ENCODE results near the gene NUDT17.
A peak's percentile ranks its signal among the peaks of the same experiment; 100 is the strongest.

Gene NUDT17

DNA sequence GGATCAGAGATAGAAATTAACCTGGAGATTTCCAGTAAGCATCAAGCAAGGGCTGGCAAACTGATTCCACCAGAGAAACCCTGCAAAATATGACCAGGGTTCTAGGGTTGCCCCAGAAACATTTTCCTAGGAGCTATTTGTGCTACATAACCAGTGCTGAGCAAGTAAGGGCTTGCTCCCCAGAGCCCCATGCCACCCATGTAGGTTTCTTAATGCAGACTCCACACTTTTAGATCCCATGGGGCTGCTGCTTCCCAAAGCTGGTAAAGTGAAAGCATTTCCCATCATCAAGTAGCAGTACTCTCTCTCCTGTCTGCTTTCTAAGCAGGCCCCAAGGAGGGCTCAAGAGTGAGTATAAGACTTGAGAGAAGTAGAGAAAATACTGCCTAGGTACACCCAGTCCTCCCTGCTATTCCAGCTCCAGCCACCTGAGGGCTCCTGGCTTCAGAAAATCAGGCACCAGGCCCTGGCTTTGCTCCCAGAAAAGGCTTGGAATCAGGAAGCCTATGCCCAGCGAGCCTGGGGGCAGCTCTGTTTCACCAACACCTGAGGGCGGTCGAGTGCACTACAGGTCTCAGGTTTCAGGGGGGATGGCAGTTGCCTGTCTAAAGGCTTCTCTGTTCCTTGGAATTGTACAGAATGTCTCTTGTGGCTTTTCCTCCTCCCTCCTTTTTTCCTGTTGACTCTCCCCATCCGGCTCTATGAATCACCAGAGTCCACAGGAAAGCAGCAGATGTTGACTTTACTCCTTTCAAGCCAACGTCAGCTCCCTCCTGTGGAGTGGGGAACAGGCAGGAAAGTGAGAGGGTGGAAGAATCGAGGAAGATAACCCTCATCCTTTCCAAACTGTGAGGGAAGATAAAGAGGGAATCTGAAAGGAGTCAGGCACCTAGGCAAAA, 46.4 kb downstream of the NUDT17 start:
- peak; percentile 96 for DNase-seq

DNA sequence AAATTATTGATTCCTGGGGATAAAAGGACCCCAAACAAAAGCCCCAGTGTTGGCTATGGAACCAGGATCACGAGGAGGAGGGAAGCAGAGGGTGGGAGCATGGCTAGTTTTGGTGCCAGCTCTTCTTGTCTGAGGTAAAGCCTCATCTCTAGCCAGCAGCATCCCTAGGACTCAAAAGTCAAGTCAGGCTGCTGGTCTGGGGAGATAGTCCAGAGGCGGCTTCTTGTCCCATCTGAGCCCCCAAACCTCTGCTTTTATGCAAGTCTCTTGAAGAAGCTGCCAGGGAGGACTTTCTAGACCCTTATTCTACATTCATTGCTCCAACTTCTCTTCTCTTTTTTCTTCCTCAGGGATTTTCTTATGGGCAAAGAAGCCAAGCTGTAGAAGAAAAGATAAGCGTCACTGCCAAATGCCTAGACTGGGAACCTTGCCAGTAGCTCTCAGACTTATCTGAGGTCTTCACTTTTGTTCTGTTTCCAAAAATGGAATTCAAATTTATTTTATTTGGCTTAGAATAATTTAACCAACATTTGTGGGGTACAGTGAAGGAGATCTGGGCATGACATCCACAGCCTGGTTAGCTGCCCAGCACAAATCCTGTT, 47.2 kb downstream of the NUDT17 start:
- DNase-seq: peak; percentile 68

DNA sequence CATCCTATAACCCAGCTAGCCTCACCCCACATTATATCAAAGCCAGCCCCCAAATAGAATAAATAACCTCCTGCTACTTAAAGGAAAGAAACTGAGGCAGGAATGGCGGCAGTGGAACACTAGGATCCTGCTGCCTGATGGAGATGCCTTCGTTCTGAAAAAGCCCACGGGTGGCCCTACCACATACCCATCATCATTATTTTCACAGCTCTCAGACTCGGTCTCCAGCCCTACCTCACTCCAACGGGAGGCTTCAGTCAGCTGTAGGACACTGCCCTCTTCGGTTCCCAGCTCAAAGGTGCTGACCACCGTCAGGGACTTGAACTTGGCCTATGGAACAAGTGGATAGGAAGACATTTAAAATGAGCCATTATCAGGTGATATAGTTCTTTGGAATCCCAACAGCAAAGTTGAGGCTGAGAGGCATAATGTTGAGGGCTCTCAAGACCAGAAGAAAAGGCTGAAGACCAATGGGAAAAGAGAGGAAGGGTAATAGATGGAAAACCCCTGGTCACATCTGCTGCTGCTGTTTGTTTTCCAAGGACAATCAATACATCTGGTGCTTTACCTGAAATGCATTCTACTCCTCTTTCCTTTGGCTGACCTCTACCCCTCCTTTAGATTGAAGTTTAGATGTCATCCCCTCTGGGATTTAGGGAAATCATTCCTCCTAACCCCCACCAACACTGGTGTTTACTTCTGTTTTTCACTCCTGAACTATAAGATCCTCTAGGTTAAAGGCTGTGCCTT, 48.1 kb downstream of the NUDT17 start:
- DNase-seq: no peak

DNA sequence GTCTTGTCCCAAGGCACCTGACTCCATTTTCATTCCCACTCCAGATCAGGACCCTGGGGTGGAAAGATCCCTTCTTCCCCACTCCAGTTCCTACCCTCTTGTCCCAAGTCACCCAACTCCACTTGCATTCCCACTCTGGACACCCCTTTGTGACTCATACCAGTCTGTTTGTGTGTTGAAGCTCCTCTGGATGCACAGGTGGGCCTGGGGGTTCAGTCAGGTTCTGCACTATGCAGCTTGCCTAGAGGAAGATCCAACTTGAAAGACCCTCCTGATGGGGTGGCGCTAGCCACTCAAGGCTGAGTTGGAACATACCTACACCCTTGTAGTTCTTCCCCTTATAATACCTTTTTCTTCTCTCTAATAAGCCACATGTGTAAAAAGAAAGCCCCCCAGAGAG, 50.0 kb downstream of the NUDT17 start:
- DNase-seq: no peak

DNA sequence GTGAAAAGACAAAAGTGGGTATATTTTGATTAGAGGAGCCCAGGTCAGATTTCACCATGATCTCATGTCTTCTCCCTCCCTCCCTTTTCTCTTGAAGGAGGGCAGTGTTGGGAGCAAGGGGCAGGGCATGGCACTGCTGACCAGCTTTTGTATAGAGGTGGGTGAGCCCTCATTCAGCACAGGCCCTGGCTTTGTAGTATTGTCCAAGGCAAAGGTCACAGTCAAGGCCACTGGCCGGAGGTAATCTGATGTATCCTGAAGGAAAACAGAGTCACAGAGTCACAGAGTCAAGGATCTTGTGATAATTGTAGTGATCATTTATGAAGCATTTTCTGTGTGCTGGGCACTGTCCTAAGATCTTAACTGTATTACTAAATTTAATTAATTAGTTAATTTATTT, 52.5 kb downstream of the NUDT17 start:
- no peak for DNase-seq
